K562 (cell line): ENCODE data around the gene SLC9B1. TPM values are rescaled to one million over a fixed set of nuclear protein-coding genes. Genes with fewer than 3 reads are reported as not detected.

Experiments used
- CEBPG ChIP-seq, 3 experiments: fragments of 200-800 bp in 1 of 3; sonication (Bioruptor generic) in 1 of 3; sonication (generic) in 1 of 3; formaldehyde crosslinking in 1 of 3; IDR thresholded peaks in 2 of 3; conservative IDR thresholded peaks in 1 of 3; 2 replicates each; pipeline versions ENCODE4 v1.6.1 to v1.8.0; 2016 to 2022; ENCODE audit warnings: missing compliant biosample characterization in 2 of 3, missing genetic modification characterization in 2 of 3, mild to moderate bottlenecking in 1 of 3, missing genetic modification reagents in 1 of 3
- GATAD2A ChIP-seq: fragments of 450-650 bp; IDR thresholded peaks from 2 replicates; pipeline ENCODE4 v1.6.1; 2017
- HCFC1 ChIP-seq: IDR thresholded peaks from 2 replicates; pipeline ENCODE4 v1.6.1; 2012; ENCODE audit warnings: low read depth, low read length, improper control_type of control experiment
- SMAD4 ChIP-seq: fragments of 250-450 bp; sonication (Bioruptor Pico); conservative IDR thresholded peaks from 2 replicates; pipeline ENCODE4 v1.8.0; 2021; ENCODE audit warnings: inconsistent platforms, mild to moderate bottlenecking, moderate library complexity
- SREBF1 ChIP-seq: fragments of 150-350 bp; IDR thresholded peaks from 2 replicates; pipeline ENCODE4 v1.6.1; 2014; ENCODE audit warnings: antibody characterized with exemption, low read depth, low read length, borderline replicate concordance
- SUPT5H ChIP-seq: fragments of 450-650 bp; IDR thresholded peaks from 2 replicates; pipeline ENCODE4 v1.6.1; 2016
- TAF1 ChIP-seq: IDR thresholded peaks from 2 replicates; pipeline ENCODE4 v1.6.1; 2011; ENCODE audit warnings: mild to moderate bottlenecking, low read length, moderate library complexity; ENCODE audit not compliant: insufficient read depth, control insufficient read depth, severe bottlenecking; ENCODE audit errors: extremely low read depth
- ZNF384 ChIP-seq: IDR thresholded peaks from 2 replicates; pipeline ENCODE4 v1.6.1; 2012; ENCODE audit warnings: low read depth, low read length, improper control_type of control experiment
- polyA plus RNA-seq, 8 experiments: library from polyadenylated mRNA; depleted of rRNA in 4 of 8; stranded (reverse) in 5 of 8; unstranded in 3 of 8; fragments of >200 nt; fragmentation: Nextera tagmentation in 2 of 8; fragmentation: Illumina TruSeq in 1 of 8; extraction: Ambion mirVana in 2 of 8; extraction: Trizol in 1 of 8; gene quantifications; 2 replicates each; pipeline versions ENCODE4 v1.2.1 to v1.2.3, GENCODE V29; 2011 to 2014; ENCODE audit warnings: inconsistent platforms in 1 of 8, missing spikeins in 1 of 8
- total RNA-seq, 7 experiments: library from RNA; depleted of rRNA in 6 of 7; stranded (reverse); fragments of >200 nt in 6 of 7; fragmentation: Illumina TruSeq in 2 of 7; extraction: Trizol in 2 of 7; gene quantifications; 2 replicates each; pipeline versions ENCODE4 v1.2.1 to v1.2.3, GENCODE V29; 2011 to 2021; ENCODE audit warnings: low replicate concordance in 1 of 7
- TF ChIP-seq, protein P1 (sequence below), 2 experiments: IDR thresholded peaks; 2 replicates each; pipeline ENCODE4 v1.6.1; 2012; ENCODE audit warnings: improper control_type of control experiment in 2 of 2, low read depth in 2 of 2, low read length in 2 of 2, borderline replicate concordance in 1 of 2
- TF ChIP-seq, protein P2 (sequence below), 3 experiments: IDR thresholded peaks in 2 of 3; conservative IDR thresholded peaks in 1 of 3; 2 replicates each; pipeline ENCODE4 v1.5.1; 2011 to 2012; ENCODE audit warnings: low read length in 3 of 3, mild to moderate bottlenecking in 3 of 3, control low read depth in 2 of 3, improper control_type of control experiment in 1 of 3, inconsistent platforms in 1 of 3, low read depth in 1 of 3, mixed read lengths in 1 of 3, moderate library complexity in 1 of 3; ENCODE audit not compliant: insufficient read depth in 2 of 3
- TF ChIP-seq, protein P3 (sequence below): fragments of 450-650 bp; IDR thresholded peaks from 2 replicates; pipeline ENCODE4 v1.6.1; 2017; ENCODE audit warnings: antibody characterized with exemption, mild to moderate bottlenecking
- TF ChIP-seq, protein P4 (sequence below): fragments of 450-650 bp; IDR thresholded peaks from 2 replicates; pipeline ENCODE4 v1.6.1; 2018; ENCODE audit not compliant: partially characterized antibody

Gene SLC9B1
- total and polyA plus RNA-seq, 9 of the 15 experiments (the other 6 are each of a cell fraction or from before 2014, with no cell fraction given), result 0.21 to 1.3 (median 0.51) TPM

DNA sequence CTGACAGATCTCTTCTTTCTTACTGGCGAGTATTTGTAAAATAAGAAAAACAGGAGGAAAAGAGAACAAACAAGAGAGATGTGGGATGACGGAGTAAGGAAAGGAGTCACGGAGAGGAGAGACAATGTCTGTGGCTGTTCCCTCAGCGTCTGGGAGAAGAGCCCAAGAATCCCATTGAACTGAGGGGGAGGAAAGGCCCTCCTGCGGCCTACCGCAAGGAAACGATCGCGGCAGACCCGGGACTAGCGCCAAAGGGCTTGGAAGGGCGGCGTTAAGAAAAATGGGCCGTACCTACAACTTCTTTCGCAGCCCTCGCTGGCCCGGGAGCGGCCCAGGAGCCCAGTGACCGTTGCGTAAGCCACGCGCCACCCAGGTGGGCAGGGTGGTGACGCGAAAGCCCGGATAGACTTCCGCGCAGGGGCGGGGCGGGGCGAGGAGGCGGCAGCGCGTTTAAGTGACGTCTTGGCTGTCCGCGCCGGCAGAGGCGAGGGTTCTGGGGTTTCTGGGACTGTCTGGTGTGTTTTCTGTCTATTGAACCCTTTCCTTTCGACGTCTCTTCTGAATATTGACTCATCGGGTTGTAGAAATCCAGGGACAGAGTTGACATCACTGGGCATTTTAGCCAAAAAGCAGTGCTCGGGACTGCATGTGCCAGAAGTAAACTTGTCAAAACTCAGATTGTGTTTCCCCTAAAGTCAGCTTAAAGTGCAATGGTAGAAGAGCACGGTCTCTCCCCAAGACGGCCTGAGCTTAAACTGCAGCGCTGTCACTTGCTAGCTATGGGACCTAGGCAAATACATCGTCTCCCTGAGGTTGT, at the start of gene SLC9B1 (continued):
- TF ChIP-seq, protein P1, sequence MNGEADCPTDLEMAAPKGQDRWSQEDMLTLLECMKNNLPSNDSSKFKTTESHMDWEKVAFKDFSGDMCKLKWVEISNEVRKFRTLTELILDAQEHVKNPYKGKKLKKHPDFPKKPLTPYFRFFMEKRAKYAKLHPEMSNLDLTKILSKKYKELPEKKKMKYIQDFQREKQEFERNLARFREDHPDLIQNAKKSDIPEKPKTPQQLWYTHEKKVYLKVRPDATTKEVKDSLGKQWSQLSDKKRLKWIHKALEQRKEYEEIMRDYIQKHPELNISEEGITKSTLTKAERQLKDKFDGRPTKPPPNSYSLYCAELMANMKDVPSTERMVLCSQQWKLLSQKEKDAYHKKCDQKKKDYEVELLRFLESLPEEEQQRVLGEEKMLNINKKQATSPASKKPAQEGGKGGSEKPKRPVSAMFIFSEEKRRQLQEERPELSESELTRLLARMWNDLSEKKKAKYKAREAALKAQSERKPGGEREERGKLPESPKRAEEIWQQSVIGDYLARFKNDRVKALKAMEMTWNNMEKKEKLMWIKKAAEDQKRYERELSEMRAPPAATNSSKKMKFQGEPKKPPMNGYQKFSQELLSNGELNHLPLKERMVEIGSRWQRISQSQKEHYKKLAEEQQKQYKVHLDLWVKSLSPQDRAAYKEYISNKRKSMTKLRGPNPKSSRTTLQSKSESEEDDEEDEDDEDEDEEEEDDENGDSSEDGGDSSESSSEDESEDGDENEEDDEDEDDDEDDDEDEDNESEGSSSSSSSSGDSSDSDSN (IDR thresholded peaks at IDR 0.05; ENCODE audit: borderline replicate concordance in 1 of 2, low read depth in 2 of 2, low read length in 2 of 2), result peak; percentile 16 to 72; a peak in 2 of 4 replicates
- TF ChIP-seq GATAD2A, result no peak
- peak; percentile 87 for TF ChIP-seq SUPT5H
- TF ChIP-seq SREBF1, result peak; percentile 71; the same call in 1 of the 2 replicates
- TF ChIP-seq, protein P2, sequence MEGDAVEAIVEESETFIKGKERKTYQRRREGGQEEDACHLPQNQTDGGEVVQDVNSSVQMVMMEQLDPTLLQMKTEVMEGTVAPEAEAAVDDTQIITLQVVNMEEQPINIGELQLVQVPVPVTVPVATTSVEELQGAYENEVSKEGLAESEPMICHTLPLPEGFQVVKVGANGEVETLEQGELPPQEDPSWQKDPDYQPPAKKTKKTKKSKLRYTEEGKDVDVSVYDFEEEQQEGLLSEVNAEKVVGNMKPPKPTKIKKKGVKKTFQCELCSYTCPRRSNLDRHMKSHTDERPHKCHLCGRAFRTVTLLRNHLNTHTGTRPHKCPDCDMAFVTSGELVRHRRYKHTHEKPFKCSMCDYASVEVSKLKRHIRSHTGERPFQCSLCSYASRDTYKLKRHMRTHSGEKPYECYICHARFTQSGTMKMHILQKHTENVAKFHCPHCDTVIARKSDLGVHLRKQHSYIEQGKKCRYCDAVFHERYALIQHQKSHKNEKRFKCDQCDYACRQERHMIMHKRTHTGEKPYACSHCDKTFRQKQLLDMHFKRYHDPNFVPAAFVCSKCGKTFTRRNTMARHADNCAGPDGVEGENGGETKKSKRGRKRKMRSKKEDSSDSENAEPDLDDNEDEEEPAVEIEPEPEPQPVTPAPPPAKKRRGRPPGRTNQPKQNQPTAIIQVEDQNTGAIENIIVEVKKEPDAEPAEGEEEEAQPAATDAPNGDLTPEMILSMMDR (IDR thresholded peaks at IDR 0.05 in 2 of 3, conservative IDR thresholded peaks at IDR 0.05 in 1 of 3; ENCODE audit: insufficient read depth in 2 of 3, low read depth in 1 of 3, low read length in 3 of 3), result no peak
- TF ChIP-seq TAF1, result peak; percentile 68
- peak; percentile 76 for TF ChIP-seq SMAD4 (CRISPR knock-in tag)
- 0 out of 2 replicates have a peak, but pooled peaks have one; percentile 10 for TF ChIP-seq ZNF384
- TF ChIP-seq, protein P3, sequence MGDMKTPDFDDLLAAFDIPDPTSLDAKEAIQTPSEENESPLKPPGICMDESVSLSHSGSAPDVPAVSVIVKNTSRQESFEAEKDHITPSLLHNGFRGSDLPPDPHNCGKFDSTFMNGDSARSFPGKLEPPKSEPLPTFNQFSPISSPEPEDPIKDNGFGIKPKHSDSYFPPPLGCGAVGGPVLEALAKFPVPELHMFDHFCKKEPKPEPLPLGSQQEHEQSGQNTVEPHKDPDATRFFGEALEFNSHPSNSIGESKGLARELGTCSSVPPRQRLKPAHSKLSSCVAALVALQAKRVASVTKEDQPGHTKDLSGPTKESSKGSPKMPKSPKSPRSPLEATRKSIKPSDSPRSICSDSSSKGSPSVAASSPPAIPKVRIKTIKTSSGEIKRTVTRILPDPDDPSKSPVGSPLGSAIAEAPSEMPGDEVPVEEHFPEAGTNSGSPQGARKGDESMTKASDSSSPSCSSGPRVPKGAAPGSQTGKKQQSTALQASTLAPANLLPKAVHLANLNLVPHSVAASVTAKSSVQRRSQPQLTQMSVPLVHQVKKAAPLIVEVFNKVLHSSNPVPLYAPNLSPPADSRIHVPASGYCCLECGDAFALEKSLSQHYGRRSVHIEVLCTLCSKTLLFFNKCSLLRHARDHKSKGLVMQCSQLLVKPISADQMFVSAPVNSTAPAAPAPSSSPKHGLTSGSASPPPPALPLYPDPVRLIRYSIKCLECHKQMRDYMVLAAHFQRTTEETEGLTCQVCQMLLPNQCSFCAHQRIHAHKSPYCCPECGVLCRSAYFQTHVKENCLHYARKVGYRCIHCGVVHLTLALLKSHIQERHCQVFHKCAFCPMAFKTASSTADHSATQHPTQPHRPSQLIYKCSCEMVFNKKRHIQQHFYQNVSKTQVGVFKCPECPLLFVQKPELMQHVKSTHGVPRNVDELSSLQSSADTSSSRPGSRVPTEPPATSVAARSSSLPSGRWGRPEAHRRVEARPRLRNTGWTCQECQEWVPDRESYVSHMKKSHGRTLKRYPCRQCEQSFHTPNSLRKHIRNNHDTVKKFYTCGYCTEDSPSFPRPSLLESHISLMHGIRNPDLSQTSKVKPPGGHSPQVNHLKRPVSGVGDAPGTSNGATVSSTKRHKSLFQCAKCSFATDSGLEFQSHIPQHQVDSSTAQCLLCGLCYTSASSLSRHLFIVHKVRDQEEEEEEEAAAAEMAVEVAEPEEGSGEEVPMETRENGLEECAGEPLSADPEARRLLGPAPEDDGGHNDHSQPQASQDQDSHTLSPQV, result peak; percentile 59
- TF ChIP-seq, protein P4, sequence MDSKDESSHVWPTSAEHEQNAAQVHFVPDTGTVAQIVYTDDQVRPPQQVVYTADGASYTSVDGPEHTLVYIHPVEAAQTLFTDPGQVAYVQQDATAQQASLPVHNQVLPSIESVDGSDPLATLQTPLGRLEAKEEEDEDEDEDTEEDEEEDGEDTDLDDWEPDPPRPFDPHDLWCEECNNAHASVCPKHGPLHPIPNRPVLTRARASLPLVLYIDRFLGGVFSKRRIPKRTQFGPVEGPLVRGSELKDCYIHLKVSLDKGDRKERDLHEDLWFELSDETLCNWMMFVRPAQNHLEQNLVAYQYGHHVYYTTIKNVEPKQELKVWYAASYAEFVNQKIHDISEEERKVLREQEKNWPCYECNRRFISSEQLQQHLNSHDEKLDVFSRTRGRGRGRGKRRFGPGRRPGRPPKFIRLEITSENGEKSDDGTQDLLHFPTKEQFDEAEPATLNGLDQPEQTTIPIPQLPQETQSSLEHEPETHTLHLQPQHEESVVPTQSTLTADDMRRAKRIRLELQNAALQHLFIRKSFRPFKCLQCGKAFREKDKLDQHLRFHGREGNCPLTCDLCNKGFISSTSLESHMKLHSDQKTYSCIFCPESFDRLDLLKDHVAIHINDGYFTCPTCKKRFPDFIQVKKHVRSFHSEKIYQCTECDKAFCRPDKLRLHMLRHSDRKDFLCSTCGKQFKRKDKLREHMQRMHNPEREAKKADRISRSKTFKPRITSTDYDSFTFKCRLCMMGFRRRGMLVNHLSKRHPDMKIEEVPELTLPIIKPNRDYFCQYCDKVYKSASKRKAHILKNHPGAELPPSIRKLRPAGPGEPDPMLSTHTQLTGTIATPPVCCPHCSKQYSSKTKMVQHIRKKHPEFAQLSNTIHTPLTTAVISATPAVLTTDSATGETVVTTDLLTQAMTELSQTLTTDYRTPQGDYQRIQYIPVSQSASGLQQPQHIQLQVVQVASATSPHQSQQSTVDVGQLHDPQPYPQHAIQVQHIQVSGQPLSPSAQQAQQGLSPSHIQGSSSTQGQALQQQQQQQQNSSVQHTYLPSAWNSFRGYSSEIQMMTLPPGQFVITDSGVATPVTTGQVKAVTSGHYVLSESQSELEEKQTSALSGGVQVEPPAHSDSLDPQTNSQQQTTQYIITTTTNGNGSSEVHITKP, result peak; percentile 68
- TF ChIP-seq CEBPG (CRISPR knock-in tag; IDR thresholded peaks at IDR 0.05), result peak; percentile 98
- TF ChIP-seq CEBPG (tag; conservative IDR thresholded peaks at IDR 0.05 in 1 of 2, IDR thresholded peaks at IDR 0.05 in 1 of 2), result peak; percentile 94 to 95
- peak; percentile 80 for TF ChIP-seq HCFC1
